ENCODE data around the gene INTS12. TPM values are rescaled to one million over a fixed set of nuclear protein-coding genes. Genes with fewer than 3 reads are reported as not detected.
A peak's percentile ranks its signal among the peaks of the same experiment; 100 is the strongest.
"Not testable (repeated sequence)": the region's sequence is repeated elsewhere in the genome, so short reads cannot be mapped to it uniquely, and the experiment has no call there.

INTS12 gene, protein sequence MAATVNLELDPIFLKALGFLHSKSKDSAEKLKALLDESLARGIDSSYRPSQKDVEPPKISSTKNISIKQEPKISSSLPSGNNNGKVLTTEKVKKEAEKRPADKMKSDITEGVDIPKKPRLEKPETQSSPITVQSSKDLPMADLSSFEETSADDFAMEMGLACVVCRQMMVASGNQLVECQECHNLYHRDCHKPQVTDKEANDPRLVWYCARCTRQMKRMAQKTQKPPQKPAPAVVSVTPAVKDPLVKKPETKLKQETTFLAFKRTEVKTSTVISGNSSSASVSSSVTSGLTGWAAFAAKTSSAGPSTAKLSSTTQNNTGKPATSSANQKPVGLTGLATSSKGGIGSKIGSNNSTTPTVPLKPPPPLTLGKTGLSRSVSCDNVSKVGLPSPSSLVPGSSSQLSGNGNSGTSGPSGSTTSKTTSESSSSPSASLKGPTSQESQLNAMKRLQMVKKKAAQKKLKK
- total RNA-seq, result 10 to 100 TPM; 21.4 to 23.3 TPM

DNA sequence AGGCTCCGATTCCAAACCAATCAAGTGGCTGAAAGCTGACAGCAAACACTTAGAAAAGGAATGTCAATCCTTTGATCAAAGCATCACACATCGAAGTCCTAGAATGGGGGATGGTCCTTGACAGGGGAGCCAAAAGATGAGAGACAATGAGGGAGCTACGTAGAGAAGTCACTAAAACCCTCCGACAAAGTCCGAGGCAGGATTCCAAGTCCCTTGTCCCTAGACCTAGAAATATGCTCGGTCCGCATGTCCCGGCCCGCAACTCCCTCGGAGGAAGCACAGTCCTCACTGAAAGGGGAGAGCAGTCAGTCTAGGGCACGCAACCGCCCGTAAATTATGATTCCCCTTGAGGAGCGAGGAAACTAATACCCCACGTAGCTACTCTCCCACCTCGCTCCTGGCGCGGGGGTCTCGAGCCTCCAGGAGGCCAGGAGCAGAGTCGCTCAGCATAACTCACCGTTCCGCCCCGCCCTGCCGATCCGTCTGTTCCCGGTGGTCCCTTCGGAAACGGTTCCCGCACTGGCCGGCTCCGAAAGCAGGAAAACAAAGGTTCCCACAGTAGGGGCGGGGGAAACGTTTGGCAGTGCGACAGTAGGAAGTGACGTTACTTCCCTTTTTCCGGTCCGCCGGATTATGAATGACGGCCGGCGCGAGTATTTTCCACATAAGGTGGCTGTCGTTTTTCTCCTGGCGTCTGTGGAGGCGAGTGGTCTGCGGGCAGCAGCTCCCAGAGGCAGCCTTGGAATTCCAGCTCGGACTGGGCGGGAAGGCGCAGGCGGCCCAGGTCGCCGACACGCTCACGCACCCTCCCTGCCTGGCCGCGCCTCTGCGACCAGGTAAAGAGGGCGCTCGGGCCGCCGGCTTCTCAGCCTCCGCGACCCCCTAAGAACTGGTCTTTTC is at the start of gene INTS12, which contains the start of gene GSTCD:
Gene INTS12, minus strand, starts transcription at position 509 of the 900 bp plus-strand sequence. CDS start 8,684 bp downstream, outside the sequence.
Gene GSTCD, plus strand, starts transcription at position 604 of the 900 bp plus-strand sequence. CDS start 8,830 bp downstream, outside the sequence.
- Mint-ChIP-seq H3K27me3 (ENCODE audit: low read depth) (no peaks in the 10 kb centered on the region), H3K36me3 (ENCODE audit: insufficient read depth in 2 of 2) (peaks cover 3 to 6% of the 10 kb centered on the region in 2 donors), H3K27ac (peak within 1 kb of the TSS; percentile 92), H3K4me1 (ENCODE audit: low read depth) (peaks cover 25% of the 10 kb centered on the region), H3K4me3 (peak within 1 kb of the TSS; percentile 94 to 98), H3K9me3 (peaks cover 0 to 2% of the 10 kb centered on the region in 2 donors)
- DNase-seq (peak; percentile 87 to 89), ATAC-seq (replicated peaks in 1 of 2) (peak; percentile 95 to 97)

DNA sequence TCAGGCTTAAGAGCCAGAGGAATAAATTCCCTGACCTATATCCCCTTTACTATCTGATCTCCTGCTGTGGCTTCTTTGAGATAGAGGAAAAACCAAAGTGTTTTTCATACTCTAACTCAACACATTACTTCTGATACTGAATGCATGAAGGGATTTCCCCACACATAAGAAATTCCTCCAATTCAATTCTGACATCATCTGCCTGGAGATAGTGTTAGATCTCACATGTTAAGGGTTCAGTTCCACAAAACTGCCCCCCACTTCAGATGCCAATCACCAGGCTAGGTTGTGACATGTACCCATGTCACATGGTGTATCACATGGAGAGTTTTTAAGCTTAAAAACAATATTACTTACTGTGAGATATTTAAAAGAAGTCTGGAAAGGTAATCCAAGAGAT is 46.9 kb upstream of the INTS12 start:
- Mint-ChIP-seq H3K36me3 (ENCODE audit: insufficient read depth in 2 of 2) (no peaks in the 10 kb centered on the region), H3K27me3 (ENCODE audit: low read depth) (no peaks in the 10 kb centered on the region), H3K4me3 (no peak overlapping the region), H3K27ac (no peak overlapping the region), H3K9me3 (no peaks in the 10 kb centered on the region), H3K4me1 (ENCODE audit: low read depth) (peaks cover 6% of the 10 kb centered on the region)
- no peak for DNase-seq
- ATAC-seq (replicated peaks in 1 of 2), result no peak

DNA sequence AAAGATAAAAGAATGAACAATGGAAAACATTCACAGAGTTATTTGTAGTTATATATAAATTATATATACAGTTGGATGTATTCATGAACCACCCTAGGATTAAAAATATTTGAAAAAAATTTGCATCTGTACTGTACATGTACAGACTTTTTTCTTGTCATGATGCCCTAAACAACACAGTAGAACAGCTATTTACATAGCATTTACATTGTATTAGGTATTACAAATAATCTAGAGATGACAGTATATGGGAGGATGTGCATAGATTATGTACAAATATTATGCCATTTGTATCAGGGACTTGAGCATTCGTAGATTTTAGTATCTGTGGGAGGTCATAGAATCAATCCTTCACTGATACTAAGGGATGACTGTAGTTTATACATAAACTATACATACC is 44.9 kb upstream of the INTS12 start:
- H3K36me3 Mint-ChIP-seq (ENCODE audit: insufficient read depth in 2 of 2), result no peaks in the 10 kb centered on the region
- no peaks in the 10 kb centered on the region for H3K27me3 Mint-ChIP-seq (ENCODE audit: low read depth)
- no peak overlapping the region for H3K4me3 Mint-ChIP-seq
- no peaks in the 10 kb centered on the region for H3K9me3 Mint-ChIP-seq
- H3K27ac Mint-ChIP-seq, result no peak overlapping the region
- peaks cover 6% of the 10 kb centered on the region for H3K4me1 Mint-ChIP-seq (ENCODE audit: low read depth)
- no peak for ATAC-seq (replicated peaks in 1 of 2)
- no peak for DNase-seq

DNA sequence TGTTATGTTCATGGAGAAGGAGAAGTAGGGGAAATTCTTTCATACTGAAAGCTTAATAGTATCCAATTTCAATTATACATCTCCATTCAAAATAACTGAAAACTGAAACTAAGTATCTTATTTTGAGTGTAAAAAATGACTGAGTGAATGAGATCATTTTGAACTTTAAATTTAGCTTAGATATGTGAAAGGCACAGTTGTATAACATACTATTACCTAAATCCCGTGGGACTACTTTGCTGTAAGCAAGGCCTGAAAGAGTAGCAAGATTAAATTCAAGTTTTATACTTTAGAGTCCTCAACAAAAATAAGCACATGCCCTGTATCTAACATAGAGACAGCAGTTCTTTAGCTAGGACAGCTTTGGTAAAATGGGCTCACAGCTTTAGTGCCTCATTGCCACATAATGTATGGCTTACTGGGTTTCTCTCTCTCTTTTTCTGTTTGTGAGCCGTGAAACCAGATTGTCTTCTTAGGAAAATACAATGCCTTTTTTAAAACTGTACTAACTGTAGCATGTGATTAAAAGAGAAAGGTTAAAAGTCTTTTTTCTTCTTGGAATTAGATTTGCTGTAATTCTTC is 43.3 kb upstream of the INTS12 start:
- no peak overlapping the region for H3K4me3 Mint-ChIP-seq
- DNase-seq (no peak), ATAC-seq (replicated peaks in 1 of 2) (no peak)
- peaks cover 6% of the 10 kb centered on the region for H3K4me1 Mint-ChIP-seq (ENCODE audit: low read depth)
- H3K27ac Mint-ChIP-seq, result no peak overlapping the region
- H3K36me3 Mint-ChIP-seq (ENCODE audit: insufficient read depth in 2 of 2), result no peaks in the 10 kb centered on the region
- H3K9me3 Mint-ChIP-seq, result no peaks in the 10 kb centered on the region
- no peaks in the 10 kb centered on the region for H3K27me3 Mint-ChIP-seq (ENCODE audit: low read depth)

DNA sequence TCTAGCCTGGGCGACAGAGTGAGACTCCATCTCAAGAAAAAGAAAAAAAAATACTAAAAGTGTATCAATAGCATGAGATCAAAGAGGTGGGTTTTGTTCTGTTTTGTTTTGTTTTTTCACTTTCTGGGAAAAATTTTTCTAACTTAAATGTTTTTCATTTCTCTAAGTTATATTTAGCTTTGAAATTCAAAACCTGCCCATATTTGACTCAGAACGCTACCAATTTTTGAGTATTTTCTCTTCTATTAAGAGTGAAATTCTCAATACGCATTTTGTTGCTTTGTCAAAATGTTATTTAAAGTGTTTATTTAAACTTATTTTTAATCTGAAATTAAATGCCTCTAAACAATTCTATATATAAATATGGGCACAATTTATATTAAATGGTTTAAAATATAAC is 39.7 kb upstream of the INTS12 start:
- Mint-ChIP-seq H3K4me1 (ENCODE audit: low read depth) (no peaks in the 10 kb centered on the region), H3K36me3 (ENCODE audit: insufficient read depth in 2 of 2) (no peaks in the 10 kb centered on the region), H3K27me3 (ENCODE audit: low read depth) (no peaks in the 10 kb centered on the region), H3K9me3 (no peaks in the 10 kb centered on the region), H3K27ac (no peak overlapping the region), H3K4me3 (no peak overlapping the region)
- DNase-seq (no peak), ATAC-seq (replicated peaks in 1 of 2) (no peak)

DNA sequence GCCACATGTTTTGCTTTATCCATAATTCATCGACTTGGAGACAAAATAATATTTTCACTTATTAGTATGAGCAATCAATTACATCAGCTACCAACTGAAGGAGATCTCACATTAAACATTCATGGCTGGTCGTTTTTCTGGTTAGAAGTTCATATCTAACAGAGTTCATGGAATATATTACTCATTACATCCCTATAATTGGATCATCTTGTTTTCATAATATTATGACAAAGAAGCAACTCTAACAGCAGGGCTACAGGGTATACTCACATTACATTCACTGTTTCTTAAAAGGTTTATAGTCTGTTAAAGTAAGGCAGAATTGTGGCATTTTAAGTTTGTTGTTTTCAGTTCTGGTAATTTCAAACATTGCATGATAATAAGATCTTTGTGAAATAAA is 33.1 kb upstream of the INTS12 start:
- no peaks in the 10 kb centered on the region for H3K4me1 Mint-ChIP-seq (ENCODE audit: low read depth)
- no peak overlapping the region for H3K27ac Mint-ChIP-seq
- peaks cover 8 to 10% of the 10 kb centered on the region in 2 donors for H3K9me3 Mint-ChIP-seq
- ATAC-seq (replicated peaks in 1 of 2) (no peak), DNase-seq (no peak)
- no peak overlapping the region for H3K4me3 Mint-ChIP-seq
- H3K36me3 Mint-ChIP-seq (ENCODE audit: insufficient read depth in 2 of 2), result peaks cover 14 to 26% of the 10 kb centered on the region in 2 donors
- no peaks in the 10 kb centered on the region for H3K27me3 Mint-ChIP-seq (ENCODE audit: low read depth)

DNA sequence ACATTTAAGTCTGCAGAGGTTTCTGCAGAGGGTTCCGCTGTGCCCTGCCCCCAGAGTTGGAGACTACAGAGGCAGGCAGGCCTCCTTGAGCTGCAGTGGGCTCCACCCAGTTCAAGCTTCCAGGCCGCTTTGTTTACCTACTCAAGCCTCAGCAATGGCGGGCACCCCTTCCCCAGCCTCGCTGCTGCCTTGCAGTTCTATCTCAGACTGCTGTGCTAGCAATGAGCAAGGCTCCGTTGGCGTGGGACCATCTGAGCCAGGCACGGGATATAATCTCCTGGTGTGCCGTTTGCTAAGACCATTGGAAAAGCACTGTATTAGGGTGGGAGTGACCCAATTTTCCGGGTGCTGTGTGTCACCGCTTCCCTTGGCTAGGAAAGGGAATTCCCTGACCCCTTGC is 26.7 kb upstream of the INTS12 start:
- not testable (repeated sequence) for H3K27me3 Mint-ChIP-seq (ENCODE audit: low read depth); DNase-seq; H3K27ac Mint-ChIP-seq; ATAC-seq (replicated peaks in 1 of 2); H3K4me1 Mint-ChIP-seq (ENCODE audit: low read depth); H3K4me3 Mint-ChIP-seq
- H3K36me3 Mint-ChIP-seq (ENCODE audit: insufficient read depth in 2 of 2), result peaks cover 39 to 58% of the 10 kb centered on the region in 2 donors
- peaks cover 21 to 26% of the 10 kb centered on the region in 2 donors for H3K9me3 Mint-ChIP-seq

DNA sequence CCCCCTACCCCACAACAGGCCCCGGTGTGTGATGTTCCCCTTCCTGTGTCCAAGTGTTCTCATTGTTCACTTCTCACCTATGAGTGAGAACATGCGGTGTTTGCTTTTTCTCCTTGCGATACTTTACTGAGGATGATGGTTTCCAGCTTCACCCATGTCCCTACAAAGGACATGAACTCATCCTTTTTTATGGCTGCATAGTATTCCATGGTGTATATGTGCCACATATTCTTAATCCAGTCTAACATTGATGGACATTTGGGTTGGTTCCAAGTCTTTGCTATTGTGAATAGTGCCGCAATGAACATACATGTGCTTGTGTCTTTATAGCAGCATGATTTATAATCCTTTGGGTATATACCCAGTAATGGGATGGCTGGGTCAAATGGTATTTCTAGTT is 21.4 kb upstream of the INTS12 start:
- DNase-seq; ATAC-seq (replicated peaks in 1 of 2); H3K27ac Mint-ChIP-seq; H3K4me3 Mint-ChIP-seq; H3K4me1 Mint-ChIP-seq (ENCODE audit: low read depth); H3K27me3 Mint-ChIP-seq (ENCODE audit: low read depth): not testable (repeated sequence)
- peaks cover 16 to 17% of the 10 kb centered on the region in 2 donors for H3K9me3 Mint-ChIP-seq
- peaks cover 26 to 37% of the 10 kb centered on the region in 2 donors for H3K36me3 Mint-ChIP-seq (ENCODE audit: insufficient read depth in 2 of 2)

DNA sequence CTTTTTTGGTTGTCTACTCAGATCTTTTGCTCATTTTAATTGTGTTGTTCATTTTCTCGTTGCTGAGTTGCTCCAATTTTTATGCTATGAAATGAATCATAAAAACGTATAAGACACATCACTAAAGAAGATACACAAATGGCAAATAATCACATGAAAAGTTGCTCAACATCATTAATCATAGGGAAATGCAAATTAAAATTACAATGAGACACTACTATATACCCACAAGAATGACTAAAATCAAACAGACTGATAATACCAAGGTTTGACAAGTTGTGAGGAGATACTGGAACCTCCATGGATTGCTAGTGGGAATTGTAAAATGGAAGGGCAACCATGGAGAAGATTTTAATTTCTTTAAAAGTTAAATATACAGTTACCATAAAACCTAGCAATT is 17.1 kb upstream of the INTS12 start:
- Mint-ChIP-seq H3K9me3 (peaks cover 3 to 5% of the 10 kb centered on the region in 2 donors), H3K36me3 (ENCODE audit: insufficient read depth in 2 of 2) (peaks cover 7 to 12% of the 10 kb centered on the region in 2 donors), H3K27ac (no peak overlapping the region), H3K4me1 (ENCODE audit: low read depth) (no peaks in the 10 kb centered on the region), H3K27me3 (ENCODE audit: low read depth) (no peaks in the 10 kb centered on the region), H3K4me3 (no peak overlapping the region)
- no peak for DNase-seq
- no peak for ATAC-seq (replicated peaks in 1 of 2)

DNA sequence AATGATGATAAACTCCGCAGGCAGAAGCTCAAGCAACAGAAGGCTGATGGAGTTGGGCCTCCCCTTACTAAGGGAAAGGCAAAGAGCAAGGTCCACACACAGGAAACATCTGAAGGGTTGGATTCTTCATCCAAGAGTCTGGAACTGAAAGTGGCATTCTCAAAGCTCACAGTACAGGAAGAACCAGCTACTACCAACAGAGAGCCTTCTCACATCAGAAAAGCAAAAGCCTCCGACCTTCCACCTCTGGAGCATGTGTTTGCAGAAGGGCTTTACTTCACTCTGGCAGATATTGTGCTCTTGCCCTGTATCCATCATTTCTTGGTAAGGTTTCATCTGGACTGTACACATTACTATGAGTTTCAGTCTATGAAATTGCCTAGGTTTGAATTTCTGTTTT is 10.7 kb upstream of the INTS12 start:
- ATAC-seq (replicated peaks in 1 of 2) (no peak), DNase-seq (no peak)
- no peaks in the 10 kb centered on the region for H3K9me3 Mint-ChIP-seq
- no peaks in the 10 kb centered on the region for H3K27me3 Mint-ChIP-seq (ENCODE audit: low read depth)
- no peaks in the 10 kb centered on the region for H3K4me1 Mint-ChIP-seq (ENCODE audit: low read depth)
- no peak overlapping the region for H3K4me3 Mint-ChIP-seq
- H3K27ac Mint-ChIP-seq, result no peak overlapping the region
- peaks cover 0 to 2% of the 10 kb centered on the region in 2 donors for H3K36me3 Mint-ChIP-seq (ENCODE audit: insufficient read depth in 2 of 2)

DNA sequence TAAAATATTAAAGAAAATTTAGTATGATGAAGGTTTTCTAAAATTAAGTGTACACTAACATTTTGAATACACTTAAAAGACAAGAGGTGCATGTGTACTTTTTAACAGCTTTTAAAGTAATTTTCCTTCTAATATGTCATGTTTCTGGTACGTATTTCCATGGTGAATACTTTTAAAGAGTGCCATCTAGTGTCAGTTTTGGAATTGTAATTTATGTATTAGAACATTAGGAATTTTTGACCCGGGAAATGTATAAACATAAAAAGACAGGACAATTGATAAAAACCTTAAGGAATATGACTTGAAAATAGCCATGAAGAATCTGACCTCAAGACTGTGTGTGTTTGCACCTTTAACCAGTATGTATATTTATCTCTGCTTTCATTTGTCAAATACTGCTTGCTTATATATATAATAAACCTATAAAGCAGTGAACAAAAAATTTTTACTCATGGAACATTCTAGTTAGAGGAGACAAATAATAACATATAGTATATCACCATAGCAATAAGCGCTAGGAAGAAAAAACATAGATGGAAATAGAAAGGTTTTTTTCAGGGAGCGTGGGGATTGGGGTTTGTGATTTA is 7.3 kb upstream of the INTS12 start:
- Mint-ChIP-seq H3K4me1 (ENCODE audit: low read depth) (no peaks in the 10 kb centered on the region), H3K27me3 (ENCODE audit: low read depth) (no peaks in the 10 kb centered on the region), H3K9me3 (no peaks in the 10 kb centered on the region), H3K36me3 (ENCODE audit: insufficient read depth in 2 of 2) (peaks cover 0 to 2% of the 10 kb centered on the region in 2 donors), H3K27ac (no peak overlapping the region), H3K4me3 (no peak overlapping the region)
- no peak for DNase-seq
- ATAC-seq (replicated peaks in 1 of 2), result no peak

DNA sequence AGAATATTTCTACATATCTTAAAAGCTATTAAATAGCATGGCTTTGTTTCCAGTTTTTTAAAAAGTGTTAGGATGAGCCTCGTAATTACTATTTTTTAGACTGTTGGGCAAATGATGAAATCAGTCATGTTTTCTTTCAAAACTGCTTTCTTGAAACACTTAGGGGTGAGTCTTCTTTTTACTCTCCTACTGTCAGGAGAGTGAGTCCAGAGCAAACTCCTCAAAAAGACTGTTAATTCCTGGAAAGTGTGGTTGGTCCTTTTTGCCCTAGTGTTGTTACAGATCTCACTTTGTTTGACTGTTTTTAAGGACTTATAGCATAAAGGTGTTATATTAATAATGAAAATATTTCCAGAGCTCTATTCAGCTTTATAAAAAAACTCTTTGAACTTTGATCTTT is 6.4 kb upstream of the INTS12 start:
- H3K27ac Mint-ChIP-seq, result no peak overlapping the region
- H3K4me1 Mint-ChIP-seq (ENCODE audit: low read depth), result no peaks in the 10 kb centered on the region
- ATAC-seq (replicated peaks in 1 of 2) (no peak), DNase-seq (no peak)
- peaks cover 0 to 2% of the 10 kb centered on the region in 2 donors for H3K36me3 Mint-ChIP-seq (ENCODE audit: insufficient read depth in 2 of 2)
- H3K4me3 Mint-ChIP-seq, result no peak overlapping the region
- H3K27me3 Mint-ChIP-seq (ENCODE audit: low read depth), result no peaks in the 10 kb centered on the region
- H3K9me3 Mint-ChIP-seq, result no peaks in the 10 kb centered on the region

All from activated T-cell treated with anti-CD3 and anti-CD28 coated beads, Interleukin-2, amount 50 U/mL, for 72 hours (primary cell).